Daoy (cell line): ENCODE results near the gene NUFIP1. TPM values are rescaled to one million over a fixed set of nuclear protein-coding genes. Genes with fewer than 3 reads are reported as not detected.

Experiments used
- total RNA-seq: library from RNA; depleted of rRNA; stranded (reverse); fragments of >200 nt; shearing (Covaris generic); gene quantifications from 2 replicates; pipeline ENCODE4 v1.2.3, GENCODE V29; 2014; rRNA removed

NUFIP1 gene
- total RNA-seq, 1 experiment from 2014 or later, result 3.6 TPM

Other genes with a start within 250 kb of the NUFIP1 start
- 19.9 and 25.0 TPM in 2 replicates for gene GPALPP1, start 67 bp upstream of the NUFIP1 start, total RNA-seq
- gene GTF2F2, start 131.0 kb upstream of the NUFIP1 start, total RNA-seq, result 45.2 and 55.2 TPM in 2 replicates
- gene KCTD4, start 211.6 kb upstream of the NUFIP1 start, total RNA-seq, result not detected in 2 replicates